Measurements from ENCODE around the gene GAS7.
A peak's percentile ranks its signal among the peaks of the same experiment; 100 is the strongest.

GAS7 gene

GRCh38 chr17:9976283-9977179 is 221.9 kb downstream of the GAS7 start:
- DNase-seq: no peak

GRCh38 chr17:9974448-9975381 is 223.7 kb downstream of the GAS7 start:
- DNase-seq: no peak

GRCh38 chr17:9973669-9974447 is 224.5 kb downstream of the GAS7 start:
- DNase-seq: peak; percentile 16

- DNase-seq: peak; percentile 76
Measured at GRCh38 chr17:9971991-9972390, 226.4 kb downstream of the GAS7 start.

GRCh38 chr17:9969301-9969935 is 229.0 kb downstream of the GAS7 start:
- no peak for DNase-seq

GRCh38 chr17:9968881-9969280 is 229.5 kb downstream of the GAS7 start:
- no peak for DNase-seq

GRCh38 chr17:9968008-9968407 is 230.4 kb downstream of the GAS7 start:
- DNase-seq: no peak

GRCh38 chr17:9959377-9959981 is 238.9 kb downstream of the GAS7 start:
- DNase-seq: peak; percentile 64

- no peak for DNase-seq
Measured at GRCh38 chr17:9958586-9959281, 239.7 kb downstream of the GAS7 start.

GRCh38 chr17:9957244-9957643 is 241.2 kb downstream of the GAS7 start:
- no peak for DNase-seq

- no peak for DNase-seq
Measured at GRCh38 chr17:9956474-9957131, 241.8 kb downstream of the GAS7 start.

- DNase-seq: no peak
Measured at GRCh38 chr17:9953492-9953891, 244.9 kb downstream of the GAS7 start.

GRCh38 chr17:9951803-9952202 is 246.6 kb downstream of the GAS7 start:
- no peak for DNase-seq

- no peak for DNase-seq
Measured at GRCh38 chr17:9948928-9949327, 249.5 kb downstream of the GAS7 start.

GRCh38 chr17:9944704-9945103 is 253.7 kb downstream of the GAS7 start:
- no peak for DNase-seq

- DNase-seq: no peak
Measured at GRCh38 chr17:9943343-9943742, 255.1 kb downstream of the GAS7 start.

- DNase-seq: no peak
Measured at GRCh38 chr17:9942885-9943284, 255.5 kb downstream of the GAS7 start.

GRCh38 chr17:9941305-9941704 is 257.1 kb downstream of the GAS7 start:
- DNase-seq: no peak

- no peak for DNase-seq
Measured at GRCh38 chr17:9940841-9941240, 257.6 kb downstream of the GAS7 start.

GRCh38 chr17:9938764-9939163 is 259.6 kb downstream of the GAS7 start:
- DNase-seq: no peak
